PC-3 (cell line): ENCODE data around the gene ZCCHC2. TPM values are rescaled to one million over a fixed set of nuclear protein-coding genes. Genes with fewer than 3 reads are reported as not detected.

Experiments used
- ATAC-seq: fragments of 200-7000 bp; cut with Tn5 transposase; 2 replicates; pipeline ENCODE4 v1.9.1; 2020; ENCODE audit warnings: mild to moderate bottlenecking, moderate library complexity
- BruUV-seq: library from RNA; stranded (reverse); fragments of 400-500 nt; replicated peaks from 2 replicates; lab custom pipeline; 2021; lab: Mats Ljungman, UMichigan
- CTCF ChIA-PET: fragments of 300-600 bp; sonication (Branson Sonifier 250); formaldehyde crosslinking; loops from one replicate; lab custom pipeline; 2022; ENCODE audit warnings: antibody characterized with exemption; lab: Charles Lee
- POLR2A ChIA-PET: fragments of 300-600 bp; sonication (Branson Sonifier 250); formaldehyde crosslinking; loops from one replicate; lab custom pipeline; 2022; ENCODE audit warnings: antibody characterized with exemption; ENCODE audit not compliant: unreplicated experiment; lab: Charles Lee
- DNase-seq: peaks from one replicate; pipeline ENCODE4 v3.0.0-alpha.2; 2015
- H2AFZ ChIP-seq: fragments of 300-600 bp; sonication (generic); 2 replicates; pipeline ENCODE4 v1.6.0; 2016; ENCODE audit warnings: antibody characterized with exemption, low read length
- H3F3A ChIP-seq: fragments of 300-600 bp; sonication (generic); one replicate; pipeline ENCODE4 v1.6.0; 2017; ENCODE audit warnings: antibody characterized with exemption, low read length, control low read depth, mild to moderate bottlenecking; ENCODE audit not compliant: unreplicated experiment
- H3K27ac ChIP-seq: fragments of 300-600 bp; sonication (generic); 2 replicates; pipeline ENCODE4 v1.5.1; 2016; ENCODE audit warnings: mild to moderate bottlenecking, low read length
- H3K27me3 ChIP-seq: fragments of 300-600 bp; sonication (generic); 2 replicates; pipeline ENCODE4 v1.6.1; 2016; ENCODE audit warnings: low read length, mixed read lengths
- H3K36me3 ChIP-seq: fragments of 300-600 bp; sonication (generic); 2 replicates; pipeline ENCODE4 v1.6.1; 2016; ENCODE audit warnings: low read depth, mixed run types, low read length, mixed read lengths
- H3K4me1 ChIP-seq: fragments of 300-600 bp; sonication (generic); 2 replicates; pipeline ENCODE4 v1.5.1; 2016; ENCODE audit warnings: low read length; ENCODE audit not compliant: insufficient read depth
- H3K4me2 ChIP-seq: fragments of 300-600 bp; sonication (generic); 2 replicates; pipeline ENCODE4 v1.6.0; 2016; ENCODE audit warnings: low read length
- H3K4me3 ChIP-seq: fragments of 300-600 bp; sonication (generic); 2 replicates; pipeline ENCODE4 v1.5.1; 2016; ENCODE audit warnings: mild to moderate bottlenecking, low read length, mixed read lengths
- H3K79me2 ChIP-seq: fragments of 300-600 bp; sonication (generic); 2 replicates; pipeline ENCODE4 v1.6.1; 2017; ENCODE audit warnings: low read length, mixed read lengths
- H3K9ac ChIP-seq: fragments of 300-600 bp; sonication (generic); 2 replicates; pipeline ENCODE4 v1.6.0; 2016; ENCODE audit warnings: mild to moderate bottlenecking, low read length
- H3K9me2 ChIP-seq: fragments of 300-600 bp; sonication (generic); replicated peaks from 2 replicates; pipeline ENCODE4 v1.6.1; 2016; ENCODE audit warnings: mixed run types, low read length, mixed read lengths
- H3K9me3 ChIP-seq: fragments of 300-600 bp; sonication (generic); 2 replicates; pipeline ENCODE4 v1.6.1; 2016; ENCODE audit warnings: low read length, mixed read lengths
- H4K20me1 ChIP-seq: fragments of 300-600 bp; sonication (generic); 2 replicates; pipeline ENCODE4 v1.6.1; 2016; ENCODE audit warnings: low read length, mixed read lengths
- EZH2 ChIP-seq: fragments of 300-600 bp; sonication (generic); IDR thresholded peaks from one replicate; pipeline ENCODE4 v1.6.1; 2017; ENCODE audit warnings: antibody characterized with exemption, mild to moderate bottlenecking, low read length; ENCODE audit not compliant: unreplicated experiment
- EZH2phosphoT487 ChIP-seq: fragments of 300-600 bp; sonication (generic); IDR thresholded peaks from 2 replicates; pipeline ENCODE4 v1.6.1; 2018; ENCODE audit warnings: mild to moderate bottlenecking, antibody characterized with exemption, low read length, borderline replicate concordance
- intact Hi-C: fragments of 100-400 bp; cut with micrococcal nuclease; formaldehyde crosslinking; loops from 2 replicates; pipeline ENCODE4 v1.9.0; 2023
- total RNA-seq: library from RNA; depleted of rRNA; stranded (reverse); fragments of >200 nt; gene quantifications from 2 replicates; pipeline ENCODE4 v1.2.3, GENCODE V29; 2014
- TF ChIP-seq, protein P1 (sequence below): fragments of 300-600 bp; sonication (generic); conservative IDR thresholded peaks from 2 replicates; pipeline ENCODE4 v1.5.1; 2017; ENCODE audit warnings: antibody characterized with exemption, low read depth, mild to moderate bottlenecking, low read length

Gene ZCCHC2
- total RNA-seq, 1 experiment from 2014 or later: 17.3 TPM

DNA sequence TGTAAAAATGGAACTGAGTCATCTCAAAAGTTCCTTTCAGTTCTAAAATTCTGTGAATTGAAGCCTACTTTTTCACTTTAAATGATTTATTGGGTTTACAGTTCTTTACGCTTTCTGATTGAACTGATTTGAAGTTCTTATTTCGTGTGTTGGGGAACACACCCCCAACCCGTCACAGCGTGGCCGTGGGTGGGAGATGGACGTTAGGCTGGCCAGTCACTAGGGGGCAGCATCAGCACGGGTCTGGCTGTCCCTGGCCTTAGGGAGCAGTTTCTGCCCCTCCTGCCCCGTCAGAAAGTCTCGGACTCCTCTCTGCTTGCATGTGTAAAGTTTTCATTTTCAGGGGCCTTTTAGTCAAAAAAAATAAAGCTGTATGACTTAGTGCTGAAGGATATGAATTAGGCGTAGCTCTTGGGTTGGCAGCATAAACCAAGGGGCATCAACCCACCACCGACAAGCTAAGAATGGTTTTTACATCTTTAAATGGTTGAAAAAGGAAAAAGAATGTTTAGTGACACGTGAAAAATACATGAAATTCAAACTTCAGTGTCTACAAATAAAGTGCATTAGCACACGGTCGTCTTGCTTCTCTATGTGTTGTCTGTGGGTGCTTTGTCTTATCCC is 63.4 kb downstream of the ZCCHC2 start:
- no peaks in the 10 kb centered on the region for H3K9me3 ChIP-seq
- DNase-seq: peak; percentile 65
- ChIA-PET CTCF (interaction anchor here (0.6 to 0.7 kb wide), 5 partner anchors 128 to 392 kb away, joined by 3 to 4 read pairs (median 3); partner anchors contain the start of gene TNFRSF11A), POLR2A (no interaction called here)
- H3F3A ChIP-seq: no peaks in the 10 kb centered on the region
- intact Hi-C loops: loop anchor here (1.0 to 10.0 kb wide), 3 partner anchors 369 to 739 kb away; no protein-coding TSS in a partner anchor
- no peaks in the 10 kb centered on the region for H4K20me1 ChIP-seq
- H3K27ac ChIP-seq: no peak overlapping the region
- no peaks in the 10 kb centered on the region for H3K27me3 ChIP-seq
- no peak overlapping the region for H3K9ac ChIP-seq
- H3K79me2 ChIP-seq: no peaks in the 10 kb centered on the region
- no peaks in the 10 kb centered on the region for H3K9me2 ChIP-seq
- H3K36me3 ChIP-seq: no peaks in the 10 kb centered on the region; the same call in 1 of the 2 replicates
- peak overlapping the region; percentile 26 for H3K4me2 ChIP-seq
- ATAC-seq: peak; percentile 72
- H2AFZ ChIP-seq: no peak overlapping the region
- no TSS peak for BruUV-seq
- H3K4me3 ChIP-seq: no peak overlapping the region; the same call in 1 of the 2 replicates
- peaks cover 4% of the 10 kb centered on the region for H3K4me1 ChIP-seq
- TF ChIP-seq, protein P1, sequence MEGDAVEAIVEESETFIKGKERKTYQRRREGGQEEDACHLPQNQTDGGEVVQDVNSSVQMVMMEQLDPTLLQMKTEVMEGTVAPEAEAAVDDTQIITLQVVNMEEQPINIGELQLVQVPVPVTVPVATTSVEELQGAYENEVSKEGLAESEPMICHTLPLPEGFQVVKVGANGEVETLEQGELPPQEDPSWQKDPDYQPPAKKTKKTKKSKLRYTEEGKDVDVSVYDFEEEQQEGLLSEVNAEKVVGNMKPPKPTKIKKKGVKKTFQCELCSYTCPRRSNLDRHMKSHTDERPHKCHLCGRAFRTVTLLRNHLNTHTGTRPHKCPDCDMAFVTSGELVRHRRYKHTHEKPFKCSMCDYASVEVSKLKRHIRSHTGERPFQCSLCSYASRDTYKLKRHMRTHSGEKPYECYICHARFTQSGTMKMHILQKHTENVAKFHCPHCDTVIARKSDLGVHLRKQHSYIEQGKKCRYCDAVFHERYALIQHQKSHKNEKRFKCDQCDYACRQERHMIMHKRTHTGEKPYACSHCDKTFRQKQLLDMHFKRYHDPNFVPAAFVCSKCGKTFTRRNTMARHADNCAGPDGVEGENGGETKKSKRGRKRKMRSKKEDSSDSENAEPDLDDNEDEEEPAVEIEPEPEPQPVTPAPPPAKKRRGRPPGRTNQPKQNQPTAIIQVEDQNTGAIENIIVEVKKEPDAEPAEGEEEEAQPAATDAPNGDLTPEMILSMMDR: peak; percentile 95
- no peak for TF ChIP-seq EZH2

DNA sequence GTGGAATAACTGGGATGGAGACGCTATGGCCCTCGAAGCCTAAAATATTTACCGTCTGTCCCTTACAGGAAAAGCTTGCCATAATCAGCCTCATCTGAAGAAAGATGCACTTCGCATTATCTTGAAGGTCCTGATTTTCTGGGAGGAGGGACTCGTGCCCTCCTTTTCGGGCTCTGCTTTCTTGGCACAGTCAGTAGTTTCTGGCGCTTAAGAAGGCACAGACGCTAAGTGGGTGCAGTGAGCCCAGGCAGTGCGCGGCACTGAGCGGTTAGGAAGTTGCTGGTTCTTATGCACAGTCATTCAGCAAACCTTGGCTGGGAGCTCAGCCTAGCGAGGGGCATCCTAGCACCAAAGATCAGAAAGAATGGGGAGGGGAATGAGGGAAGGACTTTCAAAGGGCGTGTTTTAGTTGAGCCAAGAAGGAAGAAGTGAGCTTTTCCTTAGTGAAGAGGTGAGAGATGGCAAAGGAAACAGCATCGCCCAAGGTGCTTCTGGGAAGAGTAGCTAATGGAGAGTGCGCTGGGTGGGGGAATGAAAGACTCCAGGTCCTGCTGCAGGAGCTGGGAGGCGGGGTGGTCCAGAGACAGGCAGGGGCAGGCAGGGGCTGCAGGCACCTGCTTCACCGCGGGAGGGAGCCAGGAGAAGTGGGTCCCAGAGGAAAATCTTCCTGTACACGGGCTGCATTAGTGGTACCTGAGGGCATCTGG is 64.1 kb downstream of the ZCCHC2 start:
- CTCF ChIA-PET: interaction anchor here (0.6 kb wide), 3 partner anchors 128 to 397 kb away, joined by 3 read pairs; no protein-coding TSS in a partner anchor
- Histone ChIP-seq H3K27ac (no peak overlapping the region), H3F3A (no peaks in the 10 kb centered on the region), H3K27me3 (no peaks in the 10 kb centered on the region), H3K4me1 (peaks cover 4% of the 10 kb centered on the region), H3K79me2 (no peaks in the 10 kb centered on the region), H4K20me1 (no peaks in the 10 kb centered on the region), H3K9ac (no peak overlapping the region), H3K9me3 (no peaks in the 10 kb centered on the region), H3K4me2 (no peak overlapping the region), H3K36me3 (no peaks in the 10 kb centered on the region; the same call in 1 of the 2 replicates), H3K4me3 (no peak overlapping the region), H2AFZ (no peak overlapping the region), H3K9me2 (no peaks in the 10 kb centered on the region)
- DNase-seq: no peak
- intact Hi-C loops: loop anchor here (1.0 to 10.0 kb wide), 3 partner anchors 368 to 738 kb away; no protein-coding TSS in a partner anchor
- TF ChIP-seq, protein P1: no peak
- no peak for TF ChIP-seq EZH2
- TF ChIP-seq EZH2phosphoT487: no peak
- no TSS peak for BruUV-seq
- ATAC-seq: no peak
- POLR2A ChIA-PET: no interaction called here

DNA sequence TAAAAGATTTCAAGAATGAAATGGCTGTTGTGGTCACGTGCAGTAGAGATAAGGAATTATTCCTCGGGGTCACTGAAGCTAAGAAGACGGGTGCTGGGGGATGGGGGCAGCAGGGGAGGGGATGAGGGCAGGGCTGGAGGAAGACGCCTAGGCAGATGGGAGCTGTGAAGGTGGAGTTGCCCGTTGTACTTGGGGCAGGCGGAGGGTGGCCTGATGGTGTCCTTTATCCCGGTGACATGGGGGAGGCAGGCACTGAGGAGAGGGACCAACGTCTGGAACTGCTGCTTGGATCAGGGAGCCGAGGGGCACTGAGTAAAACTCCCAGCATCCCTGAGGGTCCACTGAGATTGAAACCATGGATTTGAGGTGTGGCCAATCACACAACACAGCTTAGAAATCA is 64.9 kb downstream of the ZCCHC2 start:
- TF ChIP-seq EZH2phosphoT487 (no peak), EZH2 (no peak)
- TF ChIP-seq, protein P1: no peak
- no peak for DNase-seq
- BruUV-seq: no TSS peak
- H4K20me1 ChIP-seq: no peaks in the 10 kb centered on the region
- H3K4me1 ChIP-seq: peaks cover 4% of the 10 kb centered on the region
- ChIA-PET POLR2A (no interaction called here), CTCF (no interaction called here)
- no peak overlapping the region for H3K4me3 ChIP-seq
- H3K27ac ChIP-seq: no peak overlapping the region
- no peaks in the 10 kb centered on the region for H3F3A ChIP-seq
- intact Hi-C loops: loop anchor here (10.0 kb wide), 2 partner anchors 367 to 737 kb away; no protein-coding TSS in a partner anchor
- H3K79me2 ChIP-seq: no peaks in the 10 kb centered on the region
- H3K4me2 ChIP-seq: no peak overlapping the region
- no peak overlapping the region for H3K9ac ChIP-seq
- no peaks in the 10 kb centered on the region for H3K9me2 ChIP-seq
- H2AFZ ChIP-seq: no peak overlapping the region
- no peaks in the 10 kb centered on the region for H3K9me3 ChIP-seq
- ATAC-seq: no peak
- no peaks in the 10 kb centered on the region; the same call in 1 of the 2 replicates for H3K36me3 ChIP-seq
- H3K27me3 ChIP-seq: no peaks in the 10 kb centered on the region
